BLaER1 (cell line): ENCODE measurements around the gene SMARCA4.

Source experiments
- H3K27ac ChIP-seq: shearing (Covaris generic); formaldehyde crosslinking; 2 replicates; pipeline ENCODE4 v1.8.1; 2022
- H3K27me3 ChIP-seq: shearing (Covaris generic); formaldehyde crosslinking; 2 replicates; pipeline ENCODE4 v1.8.1; 2022
- H3K36me3 ChIP-seq: shearing (Covaris generic); formaldehyde crosslinking; 2 replicates; pipeline ENCODE4 v1.8.1; 2022
- H3K4me1 ChIP-seq: shearing (Covaris generic); formaldehyde crosslinking; 2 replicates; pipeline ENCODE4 v1.8.1; 2022
- H3K4me2 ChIP-seq: shearing (Covaris generic); formaldehyde crosslinking; 2 replicates; pipeline ENCODE4 v1.8.1; 2022
- H3K4me3 ChIP-seq: shearing (Covaris generic); formaldehyde crosslinking; 2 replicates; pipeline ENCODE4 v1.8.1; 2022
- H3K9ac ChIP-seq: shearing (Covaris generic); formaldehyde crosslinking; 2 replicates; pipeline ENCODE4 v1.8.1; 2022
- H3K9me3 ChIP-seq: shearing (Covaris generic); formaldehyde crosslinking; 2 replicates; pipeline ENCODE4 v1.8.1; 2022
- H4K20me1 ChIP-seq: shearing (Covaris generic); formaldehyde crosslinking; 2 replicates; pipeline ENCODE4 v1.8.1; 2022
- Cebpa-rat ChIP-seq: shearing (Covaris generic); IDR thresholded peaks from 2 replicates; pipeline ENCODE4 v1.8.1; 2022

SMARCA4 gene

GRCh38 chr19:11007962-11008532, 47.2 kb downstream of the SMARCA4 start:
- H3K4me1 ChIP-seq: peaks cover 6% of the 10 kb centered on the region; the same call in 1 of the 2 replicates
- H3K9ac ChIP-seq: no peak overlapping the region
- H4K20me1 ChIP-seq: peaks cover 87% of the 10 kb centered on the region
- H3K27ac ChIP-seq: no peak overlapping the region
- no peaks in the 10 kb centered on the region for H3K27me3 ChIP-seq
- H3K9me3 ChIP-seq: no peaks in the 10 kb centered on the region
- TF ChIP-seq Cebpa-rat: no peak
- H3K36me3 ChIP-seq: peaks cover 100% of the 10 kb centered on the region
- H3K4me3 ChIP-seq: no peak overlapping the region
- no peak overlapping the region for H3K4me2 ChIP-seq

- Histone ChIP-seq H3K4me2 (no peak overlapping the region), H3K9me3 (no peaks in the 10 kb centered on the region), H3K9ac (no peak overlapping the region), H3K4me3 (no peak overlapping the region), H3K27me3 (no peaks in the 10 kb centered on the region), H3K27ac (no peak overlapping the region), H3K36me3 (peaks cover 100% of the 10 kb centered on the region), H3K4me1 (peaks cover 14% of the 10 kb centered on the region), H4K20me1 (peaks cover 90% of the 10 kb centered on the region)
- no peak for TF ChIP-seq Cebpa-rat
Observed at GRCh38 chr19:11010041-11010440, 49.2 kb downstream of the SMARCA4 start.

GRCh38 chr19:11012507-11012906, 51.7 kb downstream of the SMARCA4 start:
- Histone ChIP-seq H3K9me3 (no peaks in the 10 kb centered on the region), H3K36me3 (peaks cover 100% of the 10 kb centered on the region), H3K4me1 (peaks cover 32% of the 10 kb centered on the region), H4K20me1 (peaks cover 90% of the 10 kb centered on the region), H3K27me3 (no peaks in the 10 kb centered on the region), H3K4me3 (no peak overlapping the region), H3K27ac (no peak overlapping the region), H3K4me2 (no peak overlapping the region), H3K9ac (no peak overlapping the region)
- TF ChIP-seq Cebpa-rat: no peak

- Histone ChIP-seq H3K36me3 (peaks cover 100% of the 10 kb centered on the region), H3K4me3 (no peak overlapping the region), H3K9me3 (no peaks in the 10 kb centered on the region), H4K20me1 (peaks cover 91% of the 10 kb centered on the region), H3K4me2 (no peak overlapping the region), H3K27me3 (no peaks in the 10 kb centered on the region), H3K9ac (no peak overlapping the region), H3K4me1 (peaks cover 44% of the 10 kb centered on the region), H3K27ac (no peak overlapping the region)
- TF ChIP-seq Cebpa-rat: no peak
Observed at GRCh38 chr19:11013771-11014170, 52.9 kb downstream of the SMARCA4 start.

- Histone ChIP-seq H4K20me1 (peaks cover 98% of the 10 kb centered on the region), H3K9ac (no peak overlapping the region), H3K36me3 (peaks cover 100% of the 10 kb centered on the region), H3K4me2 (no peak overlapping the region), H3K9me3 (no peaks in the 10 kb centered on the region), H3K4me1 (peaks cover 51% of the 10 kb centered on the region), H3K4me3 (no peak overlapping the region), H3K27me3 (no peaks in the 10 kb centered on the region), H3K27ac (no peak overlapping the region)
- TF ChIP-seq Cebpa-rat: no peak
Observed at GRCh38 chr19:11014403-11014911, 53.6 kb downstream of the SMARCA4 start.

GRCh38 chr19:11016631-11017030, 55.8 kb downstream of the SMARCA4 start:
- Histone ChIP-seq H3K4me3 (no peak overlapping the region), H3K27me3 (no peaks in the 10 kb centered on the region), H3K9ac (no peak overlapping the region), H3K9me3 (no peaks in the 10 kb centered on the region), H3K4me2 (peak overlapping the region; percentile 86), H3K36me3 (peaks cover 100% of the 10 kb centered on the region), H3K4me1 (peaks cover 73% of the 10 kb centered on the region), H4K20me1 (peaks cover 100% of the 10 kb centered on the region), H3K27ac (no peak overlapping the region)
- no peak for TF ChIP-seq Cebpa-rat

GRCh38 chr19:11017275-11018035, 56.6 kb downstream of the SMARCA4 start:
- Histone ChIP-seq H3K36me3 (peaks cover 100% of the 10 kb centered on the region), H3K4me2 (peak overlapping the region; percentile 86), H3K27me3 (no peaks in the 10 kb centered on the region), H3K9me3 (no peaks in the 10 kb centered on the region), H3K4me1 (peaks cover 81% of the 10 kb centered on the region), H3K27ac (peak overlapping the region; percentile 71), H3K9ac (0 out of 2 replicates have a peak overlapping the region, but pooled peaks have one; percentile 7), H4K20me1 (peaks cover 100% of the 10 kb centered on the region), H3K4me3 (no peak overlapping the region; the same call in 1 of the 2 replicates)
- no peak for TF ChIP-seq Cebpa-rat

- H3K27me3 ChIP-seq: no peaks in the 10 kb centered on the region
Observed at GRCh38 chr19:11018179-11018578, 57.3 kb downstream of the SMARCA4 start.

GRCh38 chr19:11018763-11019162, 57.9 kb downstream of the SMARCA4 start:
- Histone ChIP-seq H3K4me3 (no peak overlapping the region), H3K4me2 (peak overlapping the region; percentile 86), H3K27me3 (no peaks in the 10 kb centered on the region), H3K4me1 (peaks cover 94% of the 10 kb centered on the region), H3K9me3 (no peaks in the 10 kb centered on the region), H3K9ac (no peak overlapping the region), H3K36me3 (peaks cover 100% of the 10 kb centered on the region), H4K20me1 (peaks cover 100% of the 10 kb centered on the region), H3K27ac (peak overlapping the region; percentile 71)
- TF ChIP-seq Cebpa-rat: no peak

More at GRCh38 chr19:11018179-11018578, 57.3 kb downstream of the SMARCA4 start:
- H3K36me3 ChIP-seq: peaks cover 100% of the 10 kb centered on the region
- peak overlapping the region; percentile 86 for H3K4me2 ChIP-seq
- H3K9ac ChIP-seq: no peak overlapping the region
- no peaks in the 10 kb centered on the region for H3K9me3 ChIP-seq
- peak overlapping the region; percentile 71 for H3K27ac ChIP-seq
- peaks cover 100% of the 10 kb centered on the region for H4K20me1 ChIP-seq
- no peak overlapping the region for H3K4me3 ChIP-seq
- H3K4me1 ChIP-seq: peaks cover 89% of the 10 kb centered on the region
- no peak for TF ChIP-seq Cebpa-rat

- Histone ChIP-seq H3K9me3 (no peaks in the 10 kb centered on the region), H3K4me2 (peak overlapping the region; percentile 86), H3K36me3 (peaks cover 100% of the 10 kb centered on the region), H3K27me3 (no peaks in the 10 kb centered on the region), H3K4me1 (peaks cover 99% of the 10 kb centered on the region), H3K27ac (peak overlapping the region; percentile 71), H4K20me1 (peaks cover 100% of the 10 kb centered on the region), H3K9ac (0 out of 2 replicates have a peak overlapping the region, but pooled peaks have one; percentile 40), H3K4me3 (no peak overlapping the region)
- TF ChIP-seq Cebpa-rat: no peak
Observed at GRCh38 chr19:11019262-11019661, 58.4 kb downstream of the SMARCA4 start.
